B cell (primary cell): ENCODE measurements around the gene EDC4. TPM values are rescaled to one million over a fixed set of nuclear protein-coding genes. Genes with fewer than 3 reads are reported as not detected.

Experiments used
- ATAC-seq: fragments of 200-7000 bp; cut with Tn5 transposase; one replicate; pipeline ENCODE4 v1.10.0; 2021; ENCODE audit warnings: low read depth, mild to moderate bottlenecking, moderate number of reproducible peaks, moderate library complexity
- CTCF ChIA-PET: fragments of 350-600 bp; sonication (Branson Sonifier 250); formaldehyde crosslinking; loops from one replicate; lab custom pipeline; 2021; ENCODE audit warnings: antibody characterized with exemption, inconsistent platforms; lab: Charles Lee
- POLR2A ChIA-PET: fragments of 350-600 bp; sonication (Branson Sonifier 250); formaldehyde crosslinking; loops from one replicate; lab custom pipeline; 2021; ENCODE audit warnings: antibody characterized with exemption; lab: Charles Lee
- DNase-seq: peaks from one replicate; pipeline ENCODE4 v3.0.0; 2013
- H2AFZ ChIP-seq: 2 replicates; pipeline ENCODE4 v1.6.1; 2012; ENCODE audit warnings: mild to moderate bottlenecking, low read depth, low read length; ENCODE audit not compliant: insufficient read depth, poor library complexity, severe bottlenecking
- H3K27ac ChIP-seq, 2 donors: 1 replicate in 1 of 2; 2 replicates in 1 of 2; pipeline ENCODE4 v1.5.1; 2012 to 2013; ENCODE audit warnings: low read length in 2 of 2, mild to moderate bottlenecking in 2 of 2, moderate library complexity in 1 of 2
- H3K27me3 ChIP-seq, 4 experiments: fragments of 200-600 bp in 1 of 4; sonication (generic) in 1 of 4; replicated peaks in 1 of 4; 1 replicate in 2 of 4; 2 replicates in 2 of 4; pipeline versions ENCODE4 v1.6.1 to v1.7.0; 2013 to 2016; ENCODE audit warnings: low read length in 3 of 4, mild to moderate bottlenecking in 2 of 4, mixed read lengths in 1 of 4, moderate library complexity in 1 of 4; ENCODE audit not compliant: insufficient read depth in 4 of 4, control insufficient read depth in 3 of 4; ENCODE audit errors: control extremely low read depth in 1 of 4
- H3K36me3 ChIP-seq, 2 experiments: replicated peaks in 1 of 2; 1 replicate in 1 of 2; 2 replicates in 1 of 2; pipeline versions ENCODE4 v1.6.1 to v1.7.1; 2013; ENCODE audit warnings: low read length in 1 of 2; ENCODE audit not compliant: insufficient read depth in 2 of 2, control insufficient read depth in 1 of 2; ENCODE audit errors: control extremely low read depth in 1 of 2, extremely low read depth in 1 of 2
- H3K4me1 ChIP-seq, 2 donors: fragments of 200-600 bp in 1 of 2; sonication (generic) in 1 of 2; 1 replicate in 1 of 2; 2 replicates in 1 of 2; pipeline versions ENCODE4 v1.5.1 to v1.6.1; 2013 to 2017; ENCODE audit warnings: low read length in 2 of 2; ENCODE audit not compliant: control insufficient read depth in 2 of 2, insufficient read depth in 2 of 2
- H3K4me2 ChIP-seq: replicated peaks from 2 replicates; pipeline ENCODE3; 2012; ENCODE audit warnings: mild to moderate bottlenecking, low read depth, low read length; ENCODE audit not compliant: poor library complexity, severe bottlenecking
- H3K4me3 ChIP-seq, 5 experiments: fragments of 200-600 bp in 1 of 5; sonication (generic) in 1 of 5; 1 replicate in 3 of 5; 2 replicates in 2 of 5; pipeline versions ENCODE4 v1.5.1 to v1.7.0; 2011 to 2016; ENCODE audit warnings: low read length in 4 of 5, mild to moderate bottlenecking in 4 of 5, low read depth in 2 of 5, control low read depth in 1 of 5, moderate library complexity in 1 of 5; ENCODE audit not compliant: insufficient read depth in 1 of 5; ENCODE audit errors: control extremely low read depth in 1 of 5, extremely low read depth in 1 of 5
- H3K79me2 ChIP-seq: fragments of 200-600 bp; sonication (generic); one replicate; pipeline ENCODE4 v1.6.0; 2016; ENCODE audit warnings: low read length; ENCODE audit not compliant: control insufficient read depth, insufficient read depth
- H3K9ac ChIP-seq: fragments of 200-600 bp; sonication (generic); 2 replicates; pipeline ENCODE4 v1.6.1; 2017; ENCODE audit warnings: mild to moderate bottlenecking, low read length, moderate library complexity
- H3K9me3 ChIP-seq, 3 donors: one replicate each; pipeline versions ENCODE4 v1.6.1 to v1.7.1; 2013; ENCODE audit warnings: low read length in 2 of 3; ENCODE audit not compliant: control insufficient read depth in 2 of 3, insufficient read depth in 1 of 3; ENCODE audit errors: control extremely low read depth in 1 of 3
- H4K20me1 ChIP-seq: 2 replicates; pipeline ENCODE4 v1.6.0; 2012; ENCODE audit warnings: mild to moderate bottlenecking, low read length; ENCODE audit not compliant: insufficient read depth, control insufficient read depth, poor library complexity, severe bottlenecking
- H3K27ac Mint-ChIP-seq: one replicate; pipeline ENCODE4 v1.8.0; 2021; ENCODE audit warnings: mixed read lengths
- H3K27me3 Mint-ChIP-seq: one replicate; pipeline ENCODE4 v1.8.0; 2021; ENCODE audit warnings: mixed read lengths
- H3K4me1 Mint-ChIP-seq: one replicate; pipeline ENCODE4 v1.8.0; 2021; ENCODE audit warnings: mixed read lengths
- H3K4me3 Mint-ChIP-seq: one replicate; pipeline ENCODE4 v1.8.0; 2021; ENCODE audit warnings: mixed read lengths
- H3K9me3 Mint-ChIP-seq: one replicate; pipeline ENCODE4 v1.8.0; 2022; ENCODE audit warnings: mixed read lengths; ENCODE audit not compliant: insufficient read depth
- EZH2 ChIP-seq: IDR thresholded peaks from 2 replicates; pipeline ENCODE4 v1.6.1; 2012; ENCODE audit warnings: borderline replicate concordance, low read depth, mild to moderate bottlenecking, moderate library complexity, low read length; ENCODE audit not compliant: insufficient read depth, poor library complexity, severe bottlenecking
- WGBS: methylation state at CpG from one replicate; pipeline ENCODE4 v1.1.5; 2013; ENCODE audit warnings: missing lambda C conversion rate; ENCODE audit not compliant: insufficient coverage; 5-methylcytosine and 5-hydroxymethylcytosine counted together
- intact Hi-C: fragments of 100-400 bp; cut with micrococcal nuclease; formaldehyde crosslinking; loops from one replicate; pipeline ENCODE4 v1.10.0; 2022
- polyA plus RNA-seq: library from polyadenylated mRNA; depleted of rRNA; stranded (reverse); fragments of >200 nt; gene quantifications from 2 replicates; pipeline ENCODE4 v1.2.3, GENCODE V29; 2012
- total RNA-seq, 2 donors: library from RNA; stranded (reverse); fragments of 120-200 nt in 1 of 2; gene quantifications; 1 replicate in 1 of 2; 2 replicates in 1 of 2; pipeline versions ENCODE4 v1.2.3 to v1.2.4, GENCODE V29; 2013 to 2022
- TF ChIP-seq, protein P1 (sequence below): fragments of 200-600 bp; IDR thresholded peaks from one replicate; pipeline ENCODE4 v1.8.0; 2022; ENCODE audit warnings: antibody characterized with exemption, mild to moderate bottlenecking

Gene EDC4
- total and polyA plus RNA-seq, 2 donors (not counting 1 experiment from before 2014, with no cell fraction given), result 84.5 to 95.1 TPM

DNA sequence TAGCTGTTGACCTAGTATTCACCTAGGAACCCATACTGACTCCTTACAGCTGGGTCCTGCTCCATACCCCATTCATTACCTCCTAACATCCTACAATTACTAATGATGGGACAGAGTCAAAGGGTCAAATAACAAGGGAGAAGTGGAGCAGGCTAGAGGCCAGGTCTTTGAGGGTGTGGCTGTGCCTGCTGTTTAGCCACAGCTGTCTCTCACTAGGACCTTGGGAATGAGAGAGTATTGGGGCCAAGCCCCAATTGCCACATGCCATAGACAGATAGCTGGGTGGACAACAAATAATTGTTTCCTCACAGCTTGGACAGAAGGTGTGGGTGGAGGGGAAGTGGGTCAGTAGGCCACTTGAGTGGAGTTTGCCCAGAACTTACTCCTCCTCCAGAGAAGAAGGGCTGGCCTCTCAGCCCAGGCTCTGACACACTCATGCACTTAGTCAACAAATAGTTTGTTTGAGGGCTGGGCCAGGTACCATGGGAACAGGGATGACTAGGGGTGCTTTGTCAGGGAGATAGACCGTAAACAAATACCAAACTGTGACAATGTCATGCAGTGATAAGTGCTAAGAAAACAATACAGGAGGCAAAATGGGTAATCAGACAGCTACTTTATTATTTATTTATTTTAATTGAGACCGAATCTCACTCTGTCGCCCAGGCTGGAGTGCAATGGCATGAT is 15.2 kb upstream of the EDC4 start:
- WGBS, result no CpG with 5 or more reads among the region's 3 CpGs
- DNase-seq, result no peak
- Histone ChIP-seq H3K9ac (no peak overlapping the region), H4K20me1 (peaks cover 79% of the 10 kb centered on the region), H3K79me2 (peaks cover 99% of the 10 kb centered on the region), H3K9me3 (no peaks in the 10 kb centered on the region), H3K4me2 (no peak overlapping the region), H2AFZ (no peak overlapping the region), H3K4me1 (no peaks in the 10 kb centered on the region), H3K4me3 (no peak overlapping the region), H3K36me3 (peaks cover 0 to 18% of the 10 kb centered on the region in 2 experiments), H3K27ac (no peak overlapping the region), H3K27me3 (no peaks in the 10 kb centered on the region)
- CTCF ChIA-PET, result interaction anchor here (1.1 to 1.5 kb wide), 3 partner anchors 25 to 50 kb away, joined by 3 to 4 read pairs (median 4); partner anchors contain the start of gene TSNAXIP1
- POLR2A ChIA-PET, result no interaction called here
- H3K9me3 Mint-ChIP-seq, result no peaks in the 10 kb centered on the region
- TF ChIP-seq EZH2, result no peak
- TF ChIP-seq, protein P1, sequence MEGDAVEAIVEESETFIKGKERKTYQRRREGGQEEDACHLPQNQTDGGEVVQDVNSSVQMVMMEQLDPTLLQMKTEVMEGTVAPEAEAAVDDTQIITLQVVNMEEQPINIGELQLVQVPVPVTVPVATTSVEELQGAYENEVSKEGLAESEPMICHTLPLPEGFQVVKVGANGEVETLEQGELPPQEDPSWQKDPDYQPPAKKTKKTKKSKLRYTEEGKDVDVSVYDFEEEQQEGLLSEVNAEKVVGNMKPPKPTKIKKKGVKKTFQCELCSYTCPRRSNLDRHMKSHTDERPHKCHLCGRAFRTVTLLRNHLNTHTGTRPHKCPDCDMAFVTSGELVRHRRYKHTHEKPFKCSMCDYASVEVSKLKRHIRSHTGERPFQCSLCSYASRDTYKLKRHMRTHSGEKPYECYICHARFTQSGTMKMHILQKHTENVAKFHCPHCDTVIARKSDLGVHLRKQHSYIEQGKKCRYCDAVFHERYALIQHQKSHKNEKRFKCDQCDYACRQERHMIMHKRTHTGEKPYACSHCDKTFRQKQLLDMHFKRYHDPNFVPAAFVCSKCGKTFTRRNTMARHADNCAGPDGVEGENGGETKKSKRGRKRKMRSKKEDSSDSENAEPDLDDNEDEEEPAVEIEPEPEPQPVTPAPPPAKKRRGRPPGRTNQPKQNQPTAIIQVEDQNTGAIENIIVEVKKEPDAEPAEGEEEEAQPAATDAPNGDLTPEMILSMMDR, result no peak
- no peaks in the 10 kb centered on the region for H3K27me3 Mint-ChIP-seq
- ATAC-seq, result no peak
- H3K27ac Mint-ChIP-seq, result no peak overlapping the region
- peaks cover 28% of the 10 kb centered on the region for H3K4me1 Mint-ChIP-seq
- H3K4me3 Mint-ChIP-seq, result no peak overlapping the region
- intact Hi-C loops, result no loop called here

DNA sequence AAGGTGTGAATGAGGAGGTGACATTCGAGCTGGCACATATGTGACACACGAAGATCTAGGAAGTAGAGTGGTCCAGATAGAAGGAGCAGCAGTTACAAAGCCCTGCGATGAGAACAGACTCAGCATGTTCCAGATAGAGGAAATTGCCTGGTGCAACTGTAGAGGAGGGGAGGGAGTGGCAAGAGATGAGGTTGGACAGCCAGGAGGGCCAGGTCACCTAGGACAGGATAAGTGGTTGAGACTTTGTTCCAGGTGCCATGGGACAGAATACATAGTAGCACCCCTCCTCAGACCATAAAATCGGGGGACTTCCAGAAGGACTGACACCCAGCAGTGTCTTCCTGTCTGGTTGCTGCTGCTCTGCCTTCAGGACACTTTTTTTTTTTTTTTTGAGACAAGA is 14.4 kb upstream of the EDC4 start:
- no peak overlapping the region for H3K27ac Mint-ChIP-seq
- Histone ChIP-seq H2AFZ (no peak overlapping the region), H3K4me2 (no peak overlapping the region), H3K4me3 (no peak overlapping the region), H4K20me1 (peaks cover 79% of the 10 kb centered on the region), H3K36me3 (peaks cover 0 to 18% of the 10 kb centered on the region in 2 experiments), H3K27ac (no peak overlapping the region), H3K9me3 (no peaks in the 10 kb centered on the region), H3K27me3 (no peaks in the 10 kb centered on the region), H3K4me1 (no peaks in the 10 kb centered on the region), H3K79me2 (peaks cover 99% of the 10 kb centered on the region), H3K9ac (no peak overlapping the region)
- ChIA-PET CTCF (interaction anchor here (1.0 to 1.5 kb wide), 3 partner anchors 25 to 51 kb away, joined by 3 to 4 read pairs (median 3); partner anchors contain the start of gene TSNAXIP1), POLR2A (interaction anchor here (0.7 kb wide), 1 partner anchor 134 kb away, joined by 6 read pairs; no protein-coding TSS in a partner anchor)
- TF ChIP-seq, protein P1, result no peak
- no peak for TF ChIP-seq EZH2
- WGBS, result 83% methylated on average over 4 of the region's 4 CpGs
- no peak overlapping the region for H3K4me3 Mint-ChIP-seq
- no peak for ATAC-seq
- no peaks in the 10 kb centered on the region for H3K9me3 Mint-ChIP-seq
- H3K27me3 Mint-ChIP-seq, result no peaks in the 10 kb centered on the region
- H3K4me1 Mint-ChIP-seq, result peaks cover 28% of the 10 kb centered on the region
- intact Hi-C loops, result no loop called here
- DNase-seq, result no peak
